Omental fat pad (tissue), 4 donors: Measurements from ENCODE around the gene THEM4. TPM values are rescaled to one million over a fixed set of nuclear protein-coding genes. Genes with fewer than 3 reads are reported as not detected.

Source experiments
- ATAC-seq: fragments of 150-250 bp; one replicate; pipeline ENCODE4 v1.9.1; 2016; ENCODE audit warnings: mild to moderate bottlenecking, moderate library complexity; ENCODE audit not compliant: low FRiP score
- DNase-seq: peaks from one replicate; pipeline ENCODE4 v3.0.0-alpha.2; 2019; ENCODE audit warnings: low spot score
- total RNA-seq, 4 donors: library from RNA; depleted of rRNA; stranded (reverse); fragments of >200 nt; gene quantifications; one replicate each; pipeline ENCODE4 v1.1.0, GENCODE V29; 2016
- TF ChIP-seq, protein P1 (sequence below), 3 donors: fragments of 450-650 bp; IDR thresholded peaks; one replicate each; pipeline ENCODE4 v1.5.1; 2016 to 2017; ENCODE audit warnings: antibody characterized with exemption in 3 of 3, mild to moderate bottlenecking in 3 of 3, moderate library complexity in 2 of 3

THEM4 gene
- total RNA-seq, 4 donors from 2014 or later = 17.3 to 29.3 (median 21.8) TPM

DNA sequence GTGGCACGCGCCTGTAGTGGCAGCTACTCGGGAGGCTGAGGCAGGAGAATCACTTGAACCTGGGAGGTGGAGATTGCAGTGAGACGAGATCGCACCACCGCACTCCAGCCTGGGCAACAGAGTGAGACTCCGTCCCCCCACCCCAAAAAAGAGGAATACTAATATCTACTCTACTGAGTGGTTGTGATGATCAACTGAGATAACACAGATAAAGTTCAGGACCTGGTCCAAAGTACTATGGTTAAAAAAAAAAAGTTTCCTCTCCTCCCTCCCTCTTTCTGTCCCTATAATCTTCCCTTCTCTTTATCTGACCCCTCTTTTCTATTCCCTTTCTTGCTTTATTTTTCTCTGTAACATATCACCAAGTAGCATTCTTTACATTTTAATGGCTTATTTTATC is 73.7 kb downstream of the THEM4 start:
- TF ChIP-seq, protein P1, sequence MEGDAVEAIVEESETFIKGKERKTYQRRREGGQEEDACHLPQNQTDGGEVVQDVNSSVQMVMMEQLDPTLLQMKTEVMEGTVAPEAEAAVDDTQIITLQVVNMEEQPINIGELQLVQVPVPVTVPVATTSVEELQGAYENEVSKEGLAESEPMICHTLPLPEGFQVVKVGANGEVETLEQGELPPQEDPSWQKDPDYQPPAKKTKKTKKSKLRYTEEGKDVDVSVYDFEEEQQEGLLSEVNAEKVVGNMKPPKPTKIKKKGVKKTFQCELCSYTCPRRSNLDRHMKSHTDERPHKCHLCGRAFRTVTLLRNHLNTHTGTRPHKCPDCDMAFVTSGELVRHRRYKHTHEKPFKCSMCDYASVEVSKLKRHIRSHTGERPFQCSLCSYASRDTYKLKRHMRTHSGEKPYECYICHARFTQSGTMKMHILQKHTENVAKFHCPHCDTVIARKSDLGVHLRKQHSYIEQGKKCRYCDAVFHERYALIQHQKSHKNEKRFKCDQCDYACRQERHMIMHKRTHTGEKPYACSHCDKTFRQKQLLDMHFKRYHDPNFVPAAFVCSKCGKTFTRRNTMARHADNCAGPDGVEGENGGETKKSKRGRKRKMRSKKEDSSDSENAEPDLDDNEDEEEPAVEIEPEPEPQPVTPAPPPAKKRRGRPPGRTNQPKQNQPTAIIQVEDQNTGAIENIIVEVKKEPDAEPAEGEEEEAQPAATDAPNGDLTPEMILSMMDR (IDR thresholded peaks at IDR 0.05) = no peak
- no peak for ATAC-seq
- DNase-seq = no peak

DNA sequence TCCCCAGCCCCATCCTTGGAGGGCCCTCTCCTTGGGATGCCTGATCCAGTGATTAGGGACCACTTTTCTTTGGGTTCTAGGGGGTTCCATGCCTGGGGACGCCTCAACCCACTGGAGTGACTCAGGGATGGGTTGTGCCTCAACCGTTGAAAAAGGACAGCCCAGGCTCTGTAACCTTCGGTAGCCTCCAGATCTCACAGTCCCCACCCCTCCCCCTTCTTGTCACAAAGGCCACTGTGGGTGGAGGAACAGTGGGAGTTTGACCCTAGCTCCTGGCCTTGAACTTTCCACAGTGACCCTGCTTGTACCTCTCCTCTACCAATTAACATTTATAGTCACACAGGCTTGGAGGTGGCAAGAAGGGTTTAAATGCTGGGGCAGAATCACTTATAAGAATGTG is 75.1 kb downstream of the THEM4 start:
- ATAC-seq (no peak), DNase-seq (no peak)

DNA sequence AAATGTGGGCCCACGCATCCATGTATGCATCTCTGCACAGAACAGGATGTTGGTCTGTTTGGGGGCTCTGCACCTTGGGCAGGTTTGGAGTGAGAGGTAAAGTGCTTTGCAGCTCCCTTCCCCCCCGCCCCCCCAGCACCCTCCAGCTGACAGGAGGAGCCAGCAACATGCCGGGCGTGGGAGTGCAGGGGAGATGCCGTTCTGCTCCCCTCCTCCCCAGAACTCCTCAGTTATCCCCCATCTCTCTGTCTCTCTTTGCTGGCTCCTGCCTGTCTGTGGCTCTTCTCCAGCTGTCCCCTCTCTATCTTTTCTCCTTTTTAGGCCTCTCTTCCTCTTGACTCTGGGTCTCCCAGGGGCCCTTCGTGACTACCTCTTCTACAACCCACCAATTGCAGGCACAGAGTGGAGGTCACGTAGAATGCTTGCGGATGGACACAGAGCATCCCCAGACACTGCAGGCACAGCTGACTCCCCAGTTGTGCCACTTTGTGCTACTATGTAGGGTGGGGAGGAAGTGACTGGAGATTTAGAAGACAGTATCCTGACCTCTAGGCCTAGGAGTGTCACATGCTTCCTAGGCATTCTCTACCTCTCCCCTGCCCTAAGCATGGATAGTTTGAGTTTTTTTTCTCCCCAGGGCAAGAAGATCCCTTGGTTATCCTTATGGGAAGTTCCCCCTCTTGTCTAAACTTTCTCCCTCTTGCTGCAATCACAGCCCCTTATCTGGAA is 76.0 kb downstream of the THEM4 start:
- DNase-seq (no peak), ATAC-seq (no peak)
- TF ChIP-seq, protein P1 (IDR thresholded peaks at IDR 0.05) = no peak

More for the DNA sequence above, 75.1 kb downstream of the THEM4 start:
- TF ChIP-seq, protein P1 (IDR thresholded peaks at IDR 0.05) = no peak

DNA sequence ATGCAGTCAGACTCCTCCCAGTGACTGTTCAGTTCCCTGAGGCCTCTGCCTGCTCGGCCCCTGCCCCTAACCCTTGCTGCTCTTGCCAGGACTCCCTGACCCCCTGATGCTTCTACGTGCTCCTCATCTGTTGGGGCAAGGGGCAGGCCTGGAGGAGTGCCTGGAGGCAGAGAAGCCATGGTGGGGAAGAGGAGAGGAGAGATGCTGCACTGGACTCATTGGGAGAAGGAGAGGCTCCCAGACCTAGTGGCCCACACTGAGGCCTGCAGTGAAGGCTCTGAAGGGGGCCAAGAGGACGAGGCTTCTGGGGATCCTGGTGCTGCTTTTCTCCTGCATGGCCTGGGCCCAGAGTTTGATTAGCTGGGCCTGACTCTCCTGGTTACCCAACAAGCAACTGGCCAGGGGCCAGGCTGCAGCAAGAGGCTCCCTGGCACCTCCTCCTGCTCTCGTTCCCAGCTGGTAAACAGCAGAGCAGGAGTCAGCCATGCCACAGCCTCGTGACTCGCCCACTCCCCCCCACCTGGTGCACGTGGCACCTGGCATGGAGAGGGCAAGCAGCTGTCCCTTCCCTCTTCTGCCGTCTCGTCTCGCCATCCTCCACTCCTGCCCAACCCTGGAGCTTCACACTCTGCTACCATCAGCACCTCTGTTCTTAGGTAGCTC is 76.9 kb downstream of the THEM4 start:
- DNase-seq (peak; percentile 42), ATAC-seq (peak; percentile 58)
- TF ChIP-seq, protein P1 (IDR thresholded peaks at IDR 0.05) = no peak

DNA sequence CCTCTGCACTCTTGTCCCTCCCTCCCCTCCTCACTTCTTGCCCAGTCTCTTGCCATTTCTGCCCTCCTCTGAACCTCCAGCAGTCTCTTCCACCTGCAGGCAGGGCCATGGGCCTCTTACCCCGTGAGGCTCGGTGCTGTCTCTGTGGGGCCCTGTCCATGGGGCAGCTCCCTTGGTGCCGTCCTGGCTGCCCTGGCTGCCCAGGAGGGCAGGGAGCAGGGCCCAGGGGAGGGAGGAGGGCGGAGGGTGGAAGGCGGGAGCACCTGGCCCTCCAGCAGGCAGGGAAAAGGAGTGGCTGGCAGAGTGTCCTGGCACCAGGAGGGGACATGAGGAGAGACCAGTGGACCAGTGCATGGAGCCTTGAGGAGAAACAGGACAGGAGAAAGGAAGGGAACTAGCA is 77.7 kb downstream of the THEM4 start, which contains the start of gene RORC:
Gene RORC (minus strand): TSS at position 198 of the 400 bp plus-strand sequence. CDS start 38 bp downstream, at position 160.
- TF ChIP-seq, protein P1 (IDR thresholded peaks at IDR 0.05) = no peak
- no peak for DNase-seq
- peak; percentile 6 for ATAC-seq

DNA sequence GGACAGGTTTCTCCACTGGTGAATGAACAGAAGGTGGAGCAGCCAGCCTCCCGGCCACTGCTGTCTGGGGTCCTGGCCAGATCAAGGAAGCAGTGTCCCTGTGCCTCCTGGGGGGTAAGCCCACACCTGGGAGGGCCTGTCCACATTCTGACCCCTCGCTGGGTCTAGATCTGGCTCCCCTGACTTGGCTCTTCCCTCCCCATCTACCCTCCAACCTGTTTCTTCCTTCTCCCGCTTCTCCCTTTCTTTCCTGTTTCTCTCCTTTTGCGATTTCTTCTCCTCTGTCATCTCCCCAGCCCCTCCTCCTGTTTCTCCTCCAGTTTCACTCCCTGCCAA is 78.1 kb downstream of the THEM4 start:
- DNase-seq (no peak), ATAC-seq (no peak)
- TF ChIP-seq, protein P1 (IDR thresholded peaks at IDR 0.05) = no peak

DNA sequence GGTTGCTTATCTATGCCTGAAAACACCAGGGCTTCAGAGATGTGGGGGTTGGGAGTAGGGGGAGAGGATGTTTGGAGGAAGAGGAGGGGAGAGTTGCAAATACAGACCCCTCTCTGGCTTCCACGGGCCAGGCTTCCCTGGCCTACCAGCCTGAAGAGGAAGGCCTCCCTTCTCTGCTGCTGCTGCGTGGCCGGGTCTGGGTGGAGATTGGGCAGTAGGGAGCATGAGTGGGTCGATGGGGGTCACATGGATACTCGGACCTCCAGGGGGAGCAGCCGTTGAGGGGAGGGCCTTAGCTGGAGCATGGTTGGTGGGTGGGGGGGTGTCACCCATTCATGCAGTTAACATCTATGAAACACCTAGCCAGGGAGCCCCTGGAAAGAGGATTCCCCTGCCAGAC is 79.3 kb downstream of the THEM4 start:
- TF ChIP-seq, protein P1 (IDR thresholded peaks at IDR 0.05) = no peak
- ATAC-seq (no peak), DNase-seq (no peak)
